Thyroid gland (tissue), 4 donors: ENCODE measurements around the gene GHITM. TPM values are rescaled to one million over a fixed set of nuclear protein-coding genes. Genes with fewer than 3 reads are reported as not detected.
"Not testable (repeated sequence)": the region's sequence is repeated elsewhere in the genome, so short reads cannot be mapped to it uniquely, and the experiment has no call there.

Experiments
- DNase-seq, 2 donors: peaks; one replicate each; pipeline ENCODE4 v3.0.0-alpha.2; 2019
- H3K27ac ChIP-seq, 3 donors: fragments of 200-600 bp; sonication (generic); 1 replicate in 2 of 3; 2 replicates in 1 of 3; pipeline ENCODE4 v1.5.1; 2016 to 2019; ENCODE audit warnings: mild to moderate bottlenecking in 1 of 3, moderate library complexity in 1 of 3
- H3K27me3 ChIP-seq: fragments of 200-600 bp; sonication (generic); one replicate; pipeline ENCODE4 v1.5.1; 2019
- H3K36me3 ChIP-seq, 2 donors: fragments of 200-600 bp; sonication (generic); one replicate each; pipeline ENCODE4 v1.5.1; 2016 to 2019
- H3K4me1 ChIP-seq, 2 donors: fragments of 200-600 bp; sonication (generic); one replicate each; pipeline ENCODE4 v1.5.1; 2017 to 2019
- H3K4me3 ChIP-seq, 3 donors: fragments of 200-600 bp; sonication (generic); replicated peaks in 1 of 3; 1 replicate in 2 of 3; 2 replicates in 1 of 3; pipeline ENCODE4 v1.5.1; 2016; ENCODE audit warnings: mild to moderate bottlenecking in 1 of 3
- H3K9me3 ChIP-seq: fragments of 200-600 bp; sonication (generic); one replicate; pipeline ENCODE4 v1.5.1; 2017
- CTCF ChIP-seq, 6 experiments: fragments of 200-600 bp in 3 of 6; fragments of 450-650 bp in 3 of 6; sonication (generic) in 3 of 6; IDR thresholded peaks; one replicate each; pipeline ENCODE4 v1.5.1; 2016 to 2019; ENCODE audit warnings: antibody characterized with exemption in 6 of 6, mild to moderate bottlenecking in 2 of 6, inconsistent platforms in 1 of 6, moderate library complexity in 1 of 6
- POLR2A ChIP-seq, 2 donors: fragments of 450-650 bp; IDR thresholded peaks; one replicate each; pipeline ENCODE4 v1.6.1; 2017; ENCODE audit warnings: antibody characterized with exemption in 2 of 2, mild to moderate bottlenecking in 2 of 2, moderate library complexity in 1 of 2
- WGBS, 2 donors: methylation state at CpG; one replicate each; pipeline ENCODE4 v1.1.5; 2017; 5-methylcytosine and 5-hydroxymethylcytosine counted together
- intact Hi-C: fragments of 100-400 bp; cut with DNase I; formaldehyde crosslinking; loops from one replicate; pipeline ENCODE4 v1.15.1; 2023
- total RNA-seq, 4 donors: library from RNA; depleted of rRNA; stranded (reverse); fragments of >200 nt; gene quantifications; one replicate each; pipeline ENCODE4 v1.2.3, GENCODE V29; 2016

Gene GHITM
- total RNA-seq, 4 donors from 2014 or later = 165 to 251 (median 202) TPM

GRCh38 chr10:84163996-84164395 is 24.7 kb downstream of the GHITM start:
- intact Hi-C loops = no loop called here

GRCh38 chr10:84164442-84164841 is 25.1 kb downstream of the GHITM start:
- no peak overlapping the region for H3K27ac ChIP-seq
- H3K36me3 ChIP-seq = no peaks in the 10 kb centered on the region
- no peak overlapping the region for H3K4me3 ChIP-seq
- TF ChIP-seq POLR2A (IDR thresholded peaks at IDR 0.05) = no peak
- no peak for TF ChIP-seq CTCF (IDR thresholded peaks at IDR 0.05)
- H3K4me1 ChIP-seq = no peaks in the 10 kb centered on the region
- WGBS, 2 donors = 41 to 46% methylated on average over 2 of the region's 2 CpGs
- no peaks in the 10 kb centered on the region for H3K9me3 ChIP-seq
- intact Hi-C loops = no loop called here
- no peaks in the 10 kb centered on the region for H3K27me3 ChIP-seq
- DNase-seq = no peak

More at GRCh38 chr10:84163996-84164395, 24.7 kb downstream of the GHITM start:
- DNase-seq = no peak
- no peaks in the 10 kb centered on the region for H3K4me1 ChIP-seq
- no peaks in the 10 kb centered on the region for H3K27me3 ChIP-seq
- no peak overlapping the region for H3K4me3 ChIP-seq
- H3K27ac ChIP-seq = no peak overlapping the region
- no peaks in the 10 kb centered on the region for H3K36me3 ChIP-seq
- TF ChIP-seq POLR2A (IDR thresholded peaks at IDR 0.05) (no peak), CTCF (IDR thresholded peaks at IDR 0.05) (no peak)
- 81 to 83% methylated on average over 2 of the region's 2 CpGs for WGBS, 2 donors
- H3K9me3 ChIP-seq = no peaks in the 10 kb centered on the region

- Histone ChIP-seq H3K27me3 (no peaks in the 10 kb centered on the region), H3K4me3 (no peak overlapping the region), H3K36me3 (no peaks in the 10 kb centered on the region), H3K27ac (no peak overlapping the region), H3K4me1 (no peaks in the 10 kb centered on the region), H3K9me3 (no peaks in the 10 kb centered on the region)
- TF ChIP-seq POLR2A (IDR thresholded peaks at IDR 0.05) (no peak), CTCF (IDR thresholded peaks at IDR 0.05) (no peak)
- 93 to 97% methylated on average over 4 of the region's 4 CpGs for WGBS, 2 donors
- intact Hi-C loops = no loop called here
- DNase-seq = no peak
These were observed 27.4 kb downstream of the GHITM start for GRCh38 chr10:84166620-84167288.

- H3K4me3 ChIP-seq, H3K27ac ChIP-seq, H3K9me3 ChIP-seq, intact Hi-C loops, H3K4me1 ChIP-seq, H3K27me3 ChIP-seq, DNase-seq, H3K36me3 ChIP-seq: not testable (repeated sequence)
- 83 to 85% methylated on average over 2 of the region's 2 CpGs for WGBS, 2 donors
These were observed 28.0 kb downstream of the GHITM start for GRCh38 chr10:84167289-84167653.

- H3K4me3 ChIP-seq, H3K27me3 ChIP-seq, H3K4me1 ChIP-seq, DNase-seq, H3K9me3 ChIP-seq, H3K27ac ChIP-seq, intact Hi-C loops, H3K36me3 ChIP-seq: not testable (repeated sequence)
- WGBS, 2 donors = 93 to 95% methylated on average over 10 of the region's 10 CpGs
These were observed 29.1 kb downstream of the GHITM start for GRCh38 chr10:84168382-84168781.

GRCh38 chr10:84171237-84171636 is 31.9 kb downstream of the GHITM start:
- H3K36me3 ChIP-seq, H3K27ac ChIP-seq, H3K4me3 ChIP-seq, H3K4me1 ChIP-seq, H3K9me3 ChIP-seq, intact Hi-C loops, H3K27me3 ChIP-seq, DNase-seq: not testable (repeated sequence)
- 93 to 98% methylated on average over 2 of the region's 2 CpGs for WGBS, 2 donors

GRCh38 chr10:84171700-84172466 is 32.6 kb downstream of the GHITM start:
- intact Hi-C loops = not testable (repeated sequence)
- WGBS, 2 donors = 75 to 91% methylated on average over 10 to 21 of the region's 21 CpGs

More at GRCh38 chr10:84171700-84172466, 32.6 kb downstream of the GHITM start:
- H3K4me1 ChIP-seq, H3K27ac ChIP-seq, H3K36me3 ChIP-seq, H3K9me3 ChIP-seq, H3K27me3 ChIP-seq, H3K4me3 ChIP-seq, DNase-seq: not testable (repeated sequence)
